Activated CD4-positive, alpha-beta memory T cell treated with anti-CD3 and anti-CD28 coated beads, Interleukin-2, amount 10 ng/mL, durations not matched to agents 7 days and 5 days (primary cell): ENCODE results near the gene MLX. TPM values are rescaled to one million over a fixed set of nuclear protein-coding genes. Genes with fewer than 3 reads are reported as not detected.

ENCODE experiments used
- CTCF ChIA-PET: fragments of 350-600 bp; sonication (Branson Sonifier 250); formaldehyde crosslinking; loops from one replicate; lab custom pipeline; 2021; ENCODE audit warnings: antibody characterized with exemption, inconsistent platforms; lab: Charles Lee
- POLR2A ChIA-PET: fragments of 350-600 bp; sonication (Branson Sonifier 250); formaldehyde crosslinking; loops from one replicate; lab custom pipeline; 2021; ENCODE audit warnings: antibody characterized with exemption; lab: Charles Lee
- DNase-seq: peaks from one replicate; pipeline ENCODE4 v3.0.0-alpha.2; 2020
- H3K27ac Mint-ChIP-seq: one replicate; pipeline ENCODE4 v1.8.0; 2021; ENCODE audit warnings: mild to moderate bottlenecking, mixed read lengths
- H3K27me3 Mint-ChIP-seq: one replicate; pipeline ENCODE4 v1.8.0; 2021; ENCODE audit warnings: mixed read lengths
- H3K36me3 Mint-ChIP-seq: one replicate; pipeline ENCODE4 v1.8.0; 2021; ENCODE audit warnings: low read depth, mixed read lengths
- H3K4me1 Mint-ChIP-seq: one replicate; pipeline ENCODE4 v1.8.0; 2021; ENCODE audit warnings: mixed read lengths
- H3K4me3 Mint-ChIP-seq: one replicate; pipeline ENCODE4 v1.8.0; 2021; ENCODE audit warnings: mild to moderate bottlenecking, mixed read lengths
- H3K9me3 Mint-ChIP-seq: one replicate; pipeline ENCODE4 v1.8.0; 2021; ENCODE audit warnings: mixed read lengths
- total RNA-seq, 2 experiments: library from RNA; stranded (reverse); gene quantifications; one replicate each; pipeline ENCODE4 v1.2.3, GENCODE V29; 2021

Gene MLX
- total RNA-seq, 2 experiments from 2014 or later, result 52.2 to 53.8 TPM

GRCh38 chr17:42574463-42574862, 7.6 kb downstream of the MLX start:
- CTCF ChIA-PET, result no interaction called here
- H3K4me1 Mint-ChIP-seq, result peaks cover 60% of the 10 kb centered on the region
- H3K27me3 Mint-ChIP-seq, result no peaks in the 10 kb centered on the region
- POLR2A ChIA-PET, result interaction anchor here (9.9 kb wide), 1 partner anchor 9 kb away, joined by 109 read pairs; the partner anchor contains the start of genes COASY and MLX
- H3K36me3 Mint-ChIP-seq, result peaks cover 65% of the 10 kb centered on the region
- H3K27ac Mint-ChIP-seq, result no peak overlapping the region
- no peak overlapping the region for H3K4me3 Mint-ChIP-seq
- no peaks in the 10 kb centered on the region for H3K9me3 Mint-ChIP-seq
- DNase-seq, result no peak

GRCh38 chr17:42577140-42577531, 10.2 kb downstream of the MLX start:
- POLR2A ChIA-PET, result interaction anchor here (0.9 to 9.9 kb wide), 15 partner anchors 7 to 738 kb away, joined by 3 to 109 read pairs (median 7); partner anchors contain the start of genes BECN1, COASY, MLX and NAGLU
- Mint-ChIP-seq H3K36me3 (peaks cover 60% of the 10 kb centered on the region), H3K27me3 (no peaks in the 10 kb centered on the region), H3K27ac (peak overlapping the region; percentile 61), H3K9me3 (no peaks in the 10 kb centered on the region), H3K4me1 (peaks cover 49% of the 10 kb centered on the region), H3K4me3 (peak overlapping the region; percentile 96)
- CTCF ChIA-PET, result interaction anchor here (0.8 to 3.8 kb wide), 17 partner anchors 10 to 421 kb away, joined by 3 to 93 read pairs (median 12); partner anchors contain the start of genes BECN1, MLX, NAGLU and PSME3
- DNase-seq, result no peak

- peak; percentile 95 for DNase-seq
- ChIA-PET POLR2A (interaction anchor here (0.7 to 9.9 kb wide), 27 partner anchors 8 to 737 kb away, joined by 3 to 109 read pairs (median 6); partner anchors contain the start of genes BECN1, COASY, DNAJC7 and MLX), CTCF (interaction anchor here (0.5 to 3.8 kb wide), 57 partner anchors 10 to 599 kb away, joined by 3 to 93 read pairs (median 4); partner anchors contain the start of genes BECN1, CAVIN1, CNTNAP1 and MLX)
- peaks cover 61% of the 10 kb centered on the region for H3K36me3 Mint-ChIP-seq
- no peaks in the 10 kb centered on the region for H3K27me3 Mint-ChIP-seq
- no peaks in the 10 kb centered on the region for H3K9me3 Mint-ChIP-seq
- H3K27ac Mint-ChIP-seq, result peak within 1 kb of the TSS; percentile 88
- H3K4me3 Mint-ChIP-seq, result peak within 1 kb of the TSS; percentile 96
- H3K4me1 Mint-ChIP-seq, result peaks cover 48% of the 10 kb centered on the region
Observed at GRCh38 chr17:42577532-42578281, 10.8 kb downstream of the MLX start, which contains the start of gene PSMC3IP. Gene PSMC3IP, minus strand, starts transcription at chr17:42577729. Its CDS starts 43 bp downstream, at chr17:42577686.

DNA sequence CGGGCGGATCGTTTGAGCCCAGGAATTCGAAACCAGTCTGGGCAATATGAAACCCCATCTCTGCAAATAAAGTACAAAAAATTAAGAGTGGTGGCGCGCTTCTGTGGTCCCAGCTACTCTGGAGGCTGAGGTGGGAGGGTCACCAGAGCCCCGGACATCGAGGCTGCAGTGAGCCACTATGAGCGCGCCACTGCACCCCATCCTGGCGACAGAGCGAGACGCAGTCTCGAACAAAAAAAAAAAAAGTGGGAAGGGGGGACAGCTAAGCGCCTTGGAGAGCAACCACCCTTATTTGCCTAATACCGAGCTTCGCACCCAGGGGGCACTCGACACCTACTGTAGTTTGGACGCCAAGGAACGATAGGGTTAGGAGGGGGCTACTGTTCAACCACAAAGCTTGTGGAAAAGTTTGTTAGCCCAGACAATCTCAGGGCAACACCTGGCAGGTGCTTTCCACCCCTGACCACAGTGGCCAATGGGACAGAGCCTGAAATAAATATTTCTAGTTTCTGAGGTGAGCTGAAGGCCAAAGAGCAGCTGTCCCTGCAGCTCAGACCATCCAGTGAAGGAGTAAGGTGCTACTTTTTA, 11.5 kb downstream of the MLX start:
- CTCF ChIA-PET, result interaction anchor here (0.6 to 3.8 kb wide), 58 partner anchors 11 to 420 kb away, joined by 3 to 93 read pairs (median 4); partner anchors contain the start of genes BECN1, CAVIN1, CNTNAP1 and MLX
- Mint-ChIP-seq H3K9me3 (no peaks in the 10 kb centered on the region), H3K36me3 (peaks cover 61% of the 10 kb centered on the region), H3K4me3 (peak overlapping the region; percentile 96), H3K27ac (peak overlapping the region; percentile 88), H3K4me1 (peaks cover 43% of the 10 kb centered on the region), H3K27me3 (no peaks in the 10 kb centered on the region)
- POLR2A ChIA-PET, result interaction anchor here (0.7 to 9.9 kb wide), 26 partner anchors 8 to 737 kb away, joined by 3 to 109 read pairs (median 6); partner anchors contain the start of genes BECN1, COASY, DNAJC7 and MLX
- DNase-seq, result peak; percentile 76

DNA sequence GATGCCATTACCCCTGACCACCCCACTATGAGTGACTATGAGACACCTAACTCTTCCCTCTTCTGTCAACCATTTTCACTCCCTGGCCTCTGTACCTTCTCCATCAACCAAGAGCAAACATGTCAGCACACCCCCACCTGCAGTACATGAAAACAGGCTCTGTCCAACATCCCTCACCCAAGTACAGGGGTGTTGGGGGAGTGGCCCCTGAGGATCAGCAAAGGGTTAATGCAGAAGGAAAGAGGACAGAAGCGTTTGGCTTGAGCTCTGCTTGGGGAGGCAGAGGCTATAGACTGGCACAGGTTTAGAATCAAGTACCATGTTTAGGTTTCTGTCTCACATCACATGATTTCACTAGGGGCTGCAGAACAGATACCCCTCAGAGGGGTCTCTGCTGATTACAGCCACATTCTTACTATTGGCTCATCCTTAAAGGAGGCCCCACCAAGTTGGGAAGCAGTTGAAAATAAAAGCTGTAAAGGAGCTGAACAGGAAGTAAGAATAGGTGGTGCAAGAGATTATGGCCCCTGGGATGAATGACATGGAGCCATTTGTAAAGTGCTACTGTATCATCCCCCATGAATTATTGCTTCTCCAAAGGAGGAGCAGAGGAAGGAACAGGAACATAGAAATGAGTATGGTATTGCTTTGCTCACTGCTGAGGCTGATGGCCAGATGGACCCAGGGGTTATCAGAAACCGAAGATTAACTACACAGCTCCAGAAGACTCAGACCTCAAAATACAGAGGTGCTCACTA, 13.1 kb downstream of the MLX start:
- peaks cover 59% of the 10 kb centered on the region for H3K36me3 Mint-ChIP-seq
- CTCF ChIA-PET, result interaction anchor here (1.0 to 3.6 kb wide), 3 partner anchors 19 to 99 kb away, joined by 3 to 70 read pairs (median 62); partner anchors contain the start of genes RETREG3 and TUBG1
- H3K4me1 Mint-ChIP-seq, result peaks cover 33% of the 10 kb centered on the region
- no peaks in the 10 kb centered on the region for H3K27me3 Mint-ChIP-seq
- DNase-seq, result no peak
- H3K27ac Mint-ChIP-seq, result peak overlapping the region; percentile 5
- POLR2A ChIA-PET, result interaction anchor here (9.9 kb wide), 1 partner anchor 14 kb away, joined by 109 read pairs; the partner anchor contains the start of genes COASY and MLX
- H3K9me3 Mint-ChIP-seq, result no peaks in the 10 kb centered on the region
- H3K4me3 Mint-ChIP-seq, result peak overlapping the region; percentile 11

DNA sequence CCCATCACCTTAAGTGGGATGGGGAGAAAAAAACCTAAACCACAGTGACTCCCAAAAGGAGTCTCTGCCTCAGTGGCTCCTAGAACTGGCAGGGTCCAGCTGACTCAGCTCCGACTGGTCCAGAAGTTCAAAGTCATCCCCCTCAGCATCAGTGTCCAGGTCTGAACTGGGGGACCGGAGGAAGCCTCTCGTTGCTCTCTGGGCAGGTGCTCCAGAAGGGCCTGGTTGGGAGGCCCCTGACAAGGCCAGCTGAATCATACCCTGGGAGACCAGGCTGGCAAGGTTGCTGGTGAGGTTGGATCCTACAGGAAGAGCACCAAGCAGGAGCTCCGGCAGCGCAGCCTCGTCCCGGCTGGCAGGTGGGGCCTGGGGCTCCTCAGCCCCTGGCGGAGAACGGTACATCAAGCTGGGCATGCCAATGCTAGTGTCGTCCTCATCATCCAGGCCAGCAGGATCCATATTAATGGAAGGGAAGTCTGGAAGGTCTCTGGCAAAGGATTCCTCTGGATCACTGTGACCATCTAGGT, 14.9 kb downstream of the MLX start:
- no peaks in the 10 kb centered on the region for H3K9me3 Mint-ChIP-seq
- ChIA-PET POLR2A (interaction anchor here (0.9 to 9.9 kb wide), 3 partner anchors 16 to 192 kb away, joined by 3 to 109 read pairs (median 3); partner anchors contain the start of genes COASY, MLX and VPS25), CTCF (interaction anchor here (0.5 to 1.0 kb wide), 2 partner anchors 49 to 182 kb away, joined by 3 read pairs; no protein-coding TSS in a partner anchor)

GRCh38 chr17:42584880-42585279, 18.0 kb downstream of the MLX start:
- Mint-ChIP-seq H3K4me3 (no peak overlapping the region), H3K4me1 (peaks cover 3% of the 10 kb centered on the region), H3K9me3 (no peaks in the 10 kb centered on the region), H3K27me3 (no peaks in the 10 kb centered on the region), H3K36me3 (peaks cover 71% of the 10 kb centered on the region), H3K27ac (no peak overlapping the region)
- DNase-seq, result no peak
- ChIA-PET POLR2A (no interaction called here), CTCF (no interaction called here)

More for the DNA sequence above, 14.9 kb downstream of the MLX start:
- peaks cover 19% of the 10 kb centered on the region for H3K4me1 Mint-ChIP-seq
- peaks cover 61% of the 10 kb centered on the region for H3K36me3 Mint-ChIP-seq
- DNase-seq, result no peak
- no peak overlapping the region for H3K4me3 Mint-ChIP-seq
- no peaks in the 10 kb centered on the region for H3K27me3 Mint-ChIP-seq
- H3K27ac Mint-ChIP-seq, result no peak overlapping the region

GRCh38 chr17:42585353-42585752, 18.5 kb downstream of the MLX start:
- ChIA-PET POLR2A (no interaction called here), CTCF (no interaction called here)
- no peak overlapping the region for H3K4me3 Mint-ChIP-seq
- H3K9me3 Mint-ChIP-seq, result no peaks in the 10 kb centered on the region
- no peaks in the 10 kb centered on the region for H3K27me3 Mint-ChIP-seq
- H3K4me1 Mint-ChIP-seq, result peaks cover 2% of the 10 kb centered on the region
- H3K36me3 Mint-ChIP-seq, result peaks cover 70% of the 10 kb centered on the region
- DNase-seq, result no peak
- no peak overlapping the region for H3K27ac Mint-ChIP-seq

- Mint-ChIP-seq H3K27ac (peak overlapping the region; percentile 52), H3K4me1 (peaks cover 5% of the 10 kb centered on the region), H3K36me3 (peaks cover 69% of the 10 kb centered on the region), H3K9me3 (no peaks in the 10 kb centered on the region), H3K4me3 (no peak overlapping the region), H3K27me3 (no peaks in the 10 kb centered on the region)
- ChIA-PET CTCF (interaction anchor here (0.9 to 7.1 kb wide), 2 partner anchors 9 to 174 kb away, joined by 3 to 37 read pairs; partner anchors contain the start of genes PSMC3IP and RAMP2), POLR2A (interaction anchor here (2.1 kb wide), 1 partner anchor 8 kb away, joined by 10 read pairs; the partner anchor contains the start of gene PSMC3IP)
- no peak for DNase-seq
Observed at GRCh38 chr17:42586514-42587230, 19.8 kb downstream of the MLX start.

GRCh38 chr17:42590886-42591285, 24.0 kb downstream of the MLX start:
- Mint-ChIP-seq H3K36me3 (peaks cover 43% of the 10 kb centered on the region), H3K4me1 (peaks cover 5% of the 10 kb centered on the region), H3K9me3 (no peaks in the 10 kb centered on the region), H3K27me3 (no peaks in the 10 kb centered on the region), H3K27ac (no peak overlapping the region), H3K4me3 (no peak overlapping the region)
- ChIA-PET CTCF (interaction anchor here (1.0 to 7.1 kb wide), 3 partner anchors 11 to 18 kb away, joined by 3 to 37 read pairs (median 3); partner anchors contain the start of gene PSMC3IP), POLR2A (interaction anchor here (1.9 kb wide), 1 partner anchor 13 kb away, joined by 7 read pairs; the partner anchor contains the start of gene PSMC3IP)
- DNase-seq, result no peak

GRCh38 chr17:42591411-42591810, 24.5 kb downstream of the MLX start:
- DNase-seq, result no peak
- H3K4me1 Mint-ChIP-seq, result peaks cover 5% of the 10 kb centered on the region
- H3K36me3 Mint-ChIP-seq, result peaks cover 39% of the 10 kb centered on the region
- no peaks in the 10 kb centered on the region for H3K27me3 Mint-ChIP-seq
- ChIA-PET CTCF (interaction anchor here (1.0 to 7.1 kb wide), 2 partner anchors 11 to 13 kb away, joined by 3 to 37 read pairs; partner anchors contain the start of gene PSMC3IP), POLR2A (interaction anchor here (1.1 to 1.9 kb wide), 2 partner anchors 14 kb away, joined by 5 to 7 read pairs; partner anchors contain the start of gene PSMC3IP)
- H3K9me3 Mint-ChIP-seq, result no peaks in the 10 kb centered on the region
- H3K4me3 Mint-ChIP-seq, result no peak overlapping the region
- no peak overlapping the region for H3K27ac Mint-ChIP-seq
